GM12891 (cell line): ENCODE measurements around the gene TJP3.

Experiments used
- PAX5 ChIP-seq: IDR thresholded peaks from 2 replicates; pipeline ENCODE4 v1.6.1; 2011; ENCODE audit warnings: low read length, moderate library complexity, mild to moderate bottlenecking; ENCODE audit not compliant: insufficient read depth, severe bottlenecking
- POLR2A ChIP-seq: IDR thresholded peaks from 2 replicates; pipeline ENCODE4 v1.6.1; 2011; ENCODE audit warnings: low read depth, low read length, control low read depth
- POLR2AphosphoS5 ChIP-seq: IDR thresholded peaks from 2 replicates; pipeline ENCODE4 v1.6.1; 2011; ENCODE audit warnings: low read depth, low read length, control low read depth
- POU2F2 ChIP-seq: IDR thresholded peaks from 2 replicates; pipeline ENCODE4 v1.6.1; 2011; ENCODE audit warnings: low read depth, mild to moderate bottlenecking, control low read depth, low read length, moderate library complexity
- SPI1 ChIP-seq: IDR thresholded peaks from 2 replicates; pipeline ENCODE4 v1.6.1; 2011; ENCODE audit warnings: low read depth, low read length, control low read depth
- TAF1 ChIP-seq: IDR thresholded peaks from 2 replicates; pipeline ENCODE4 v1.6.1; 2011; ENCODE audit warnings: low read depth, low read length, control low read depth

GRCh38 chr19:3780786-3781304 lies 72.7 kb downstream of the TJP3 start:
- TF ChIP-seq POLR2AphosphoS5: no peak
- no peak for TF ChIP-seq SPI1
- TF ChIP-seq POLR2A: no peak
- no peak for TF ChIP-seq TAF1
- TF ChIP-seq PAX5: no peak
- TF ChIP-seq POU2F2: no peak
